Endothelial cell of hepatic sinusoid (primary cell): ENCODE results near the gene SLK.

Experiments
- in situ Hi-C: cut with HindIII; loops from 2 replicates; pipeline ENCODE4 v1.10.0; 2017; ENCODE audit warnings: low sequenced_read_pairs

Gene SLK

DNA sequence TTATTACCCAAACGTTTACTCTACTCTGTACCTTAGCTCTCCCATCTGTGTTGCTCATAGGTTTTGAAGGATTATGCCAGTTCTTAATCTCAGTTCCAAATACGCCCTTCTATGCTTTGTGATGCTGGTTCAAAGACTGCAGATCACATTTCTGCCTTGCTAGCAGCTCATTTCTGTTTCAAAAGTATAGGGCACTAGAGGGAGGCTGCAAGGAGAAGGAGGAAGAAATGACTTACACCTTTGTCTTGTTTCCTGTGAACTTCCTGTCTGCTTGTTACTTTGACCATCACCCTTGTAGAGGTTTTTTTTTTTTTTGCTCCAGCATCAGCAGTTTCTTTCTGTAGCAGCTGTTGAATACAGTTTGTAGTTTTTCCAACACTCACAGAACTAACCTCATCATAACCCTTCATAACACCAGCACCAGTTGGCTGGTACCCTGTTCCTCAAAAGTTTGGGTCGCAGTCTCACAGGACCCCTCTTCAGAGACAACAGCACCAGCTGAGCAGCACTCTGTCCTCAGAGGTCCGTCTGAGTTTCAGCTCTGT, 16.5 kb downstream of the SLK start:
- in situ Hi-C loops: no loop called here

DNA sequence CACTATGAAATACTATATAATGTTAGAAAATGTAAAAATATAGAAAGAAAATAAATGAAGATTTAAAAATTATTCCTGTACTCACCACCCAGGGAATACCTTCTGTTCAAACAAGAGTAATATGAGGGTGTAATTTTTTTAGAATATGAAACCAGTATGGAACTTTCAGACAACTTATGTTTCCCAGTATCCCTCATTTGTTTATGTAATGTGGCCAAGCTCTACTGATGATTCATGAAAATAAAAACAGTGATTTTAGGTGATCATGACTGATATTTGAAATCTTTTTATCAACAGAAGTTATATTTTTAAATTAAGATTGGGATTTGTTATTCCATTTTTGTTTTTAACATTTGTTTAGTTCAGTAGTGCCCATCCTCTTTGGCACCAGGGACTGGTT, 18.8 kb downstream of the SLK start:
- in situ Hi-C loops: no loop called here

DNA sequence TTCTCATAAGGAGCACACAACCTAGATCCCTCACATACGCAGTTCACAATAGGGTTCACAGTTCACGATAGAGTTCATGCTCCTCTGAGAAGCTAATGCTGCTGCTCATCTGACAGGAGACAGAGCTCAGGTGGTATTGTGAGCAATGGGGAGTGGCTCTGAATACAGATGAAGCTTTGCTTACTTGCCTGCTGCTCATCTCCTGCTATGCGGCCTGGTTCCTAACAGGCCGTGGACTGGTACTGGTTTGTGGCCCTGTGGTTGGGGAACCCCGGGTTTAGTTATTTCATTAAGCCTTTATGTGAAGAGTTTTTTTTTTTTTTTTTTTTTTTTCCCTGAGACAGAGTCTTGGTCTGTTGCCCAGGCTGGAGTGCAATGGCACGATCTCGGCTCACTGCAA, 19.4 kb downstream of the SLK start:
- in situ Hi-C loops: no loop called here

DNA sequence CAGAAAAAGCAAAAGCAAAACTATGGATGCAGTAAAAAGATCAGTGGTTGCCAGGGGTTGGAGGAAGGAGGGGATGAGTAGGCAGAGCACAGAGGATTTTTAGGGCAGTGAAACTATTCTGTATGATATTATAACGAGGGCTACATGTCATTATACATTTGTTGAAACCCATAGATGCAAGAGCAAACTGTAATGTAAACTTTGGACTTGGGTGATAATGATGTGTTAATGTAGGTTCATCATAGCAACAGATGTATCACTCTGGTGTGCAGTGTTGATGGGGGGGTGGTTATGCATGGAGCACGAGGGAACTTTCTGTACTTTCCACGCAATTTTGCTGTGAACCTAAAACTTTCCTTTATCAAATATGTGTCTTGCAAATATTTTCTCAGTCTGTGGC, 23.2 kb downstream of the SLK start:
- in situ Hi-C loops: no loop called here

DNA sequence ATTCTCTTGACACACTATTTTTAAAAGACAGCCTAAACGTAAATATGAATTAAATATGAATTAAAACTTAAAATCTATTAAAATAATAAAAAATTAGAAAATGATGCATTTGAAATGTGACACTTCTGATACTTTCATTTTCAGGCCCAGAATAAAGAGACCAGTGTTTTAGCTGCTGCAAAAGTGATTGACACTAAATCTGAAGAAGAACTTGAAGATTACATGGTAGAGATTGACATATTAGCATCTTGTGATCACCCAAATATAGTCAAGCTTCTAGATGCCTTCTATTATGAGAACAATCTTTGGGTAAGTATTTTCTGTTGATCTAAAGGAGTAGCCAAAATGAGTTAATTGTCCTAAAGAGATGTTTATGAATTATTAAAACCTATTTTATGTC, 23.6 kb downstream of the SLK start:
- in situ Hi-C loops: no loop called here

DNA sequence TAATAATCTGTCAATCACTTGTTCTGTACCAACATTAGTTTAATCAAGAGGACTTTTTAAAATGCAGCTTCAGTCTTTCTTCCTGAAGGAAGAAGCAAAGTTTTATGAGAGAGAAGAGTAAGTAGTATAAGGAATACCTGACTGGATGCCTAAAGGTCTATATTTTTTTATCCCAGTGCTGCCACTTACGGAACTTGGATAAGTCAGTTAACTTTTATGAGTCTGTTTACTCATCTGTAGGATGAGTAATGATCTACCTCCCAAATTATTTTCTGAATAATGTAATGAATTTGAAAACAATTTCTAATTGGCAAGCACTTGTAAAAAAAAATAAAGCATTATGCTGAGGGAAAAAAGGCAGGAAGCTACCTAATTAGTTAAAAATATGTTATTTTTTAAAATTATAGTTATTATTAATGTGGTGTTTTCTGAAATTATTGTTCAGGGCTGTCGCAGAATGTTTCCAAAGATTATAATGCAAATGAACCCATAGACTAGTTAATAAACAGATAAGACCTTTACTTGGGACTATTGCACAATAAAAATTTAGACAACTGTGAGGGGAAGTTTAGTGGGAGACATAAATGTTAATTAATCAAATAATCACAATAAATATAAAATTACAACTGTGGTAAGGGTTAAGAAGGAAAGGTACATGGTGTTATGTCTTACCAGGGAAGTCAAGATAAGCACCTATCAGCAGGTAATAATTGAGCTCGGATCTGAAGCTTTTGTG, 24.6 kb downstream of the SLK start:
- in situ Hi-C loops: no loop called here

DNA sequence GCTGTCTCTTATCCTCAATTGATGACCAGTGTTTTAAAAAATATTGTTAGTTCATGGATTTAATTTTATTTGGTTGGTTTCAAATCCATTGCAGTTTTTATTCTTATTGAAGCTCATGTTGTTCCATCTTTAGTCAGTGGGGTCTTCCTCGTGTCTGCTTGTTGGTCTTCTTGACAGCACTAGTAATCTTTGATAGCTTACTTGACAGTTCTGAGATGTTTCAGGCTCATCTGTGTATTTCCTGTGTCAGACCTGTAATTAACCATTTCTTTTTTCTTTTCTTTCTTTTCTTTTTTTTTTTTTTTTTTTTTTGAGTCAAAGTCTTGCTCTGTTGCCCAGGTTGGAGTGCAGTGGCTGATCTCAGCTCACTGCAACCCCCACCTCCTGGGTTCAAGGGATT, 28.2 kb downstream of the SLK start:
- in situ Hi-C loops: no loop called here

DNA sequence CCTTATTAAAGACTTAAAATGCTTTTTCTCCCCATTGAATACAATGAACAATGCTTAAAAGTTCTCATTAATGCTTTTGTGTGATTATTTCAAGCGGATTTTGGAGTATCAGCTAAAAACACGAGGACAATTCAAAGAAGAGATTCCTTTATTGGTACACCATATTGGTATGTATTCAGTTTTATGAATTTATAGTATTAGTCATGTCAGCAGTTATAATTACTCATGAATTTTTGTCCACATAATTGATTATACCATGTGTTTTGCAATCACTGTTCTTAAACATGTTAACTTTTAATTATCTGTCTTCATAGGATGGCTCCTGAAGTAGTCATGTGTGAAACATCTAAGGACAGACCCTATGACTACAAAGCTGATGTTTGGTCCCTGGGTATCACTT, 31.9 kb downstream of the SLK start:
- in situ Hi-C loops: no loop called here

DNA sequence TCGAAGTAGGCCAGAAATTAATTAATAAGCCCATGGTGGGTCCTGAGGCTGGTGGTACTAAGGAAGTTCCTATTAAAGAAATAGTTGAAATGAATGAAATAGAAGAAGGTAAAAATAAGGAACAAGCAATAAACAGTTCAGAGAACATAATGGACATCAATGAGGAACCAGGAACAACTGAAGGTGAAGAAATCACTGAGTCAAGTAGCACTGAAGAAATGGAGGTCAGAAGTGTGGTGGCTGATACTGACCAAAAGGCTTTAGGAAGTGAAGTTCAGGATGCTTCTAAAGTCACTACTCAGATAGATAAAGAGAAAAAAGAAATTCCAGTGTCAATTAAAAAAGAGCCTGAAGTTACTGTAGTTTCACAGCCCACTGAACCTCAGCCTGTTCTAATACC, 36.0 kb downstream of the SLK start:
- in situ Hi-C loops: no loop called here

DNA sequence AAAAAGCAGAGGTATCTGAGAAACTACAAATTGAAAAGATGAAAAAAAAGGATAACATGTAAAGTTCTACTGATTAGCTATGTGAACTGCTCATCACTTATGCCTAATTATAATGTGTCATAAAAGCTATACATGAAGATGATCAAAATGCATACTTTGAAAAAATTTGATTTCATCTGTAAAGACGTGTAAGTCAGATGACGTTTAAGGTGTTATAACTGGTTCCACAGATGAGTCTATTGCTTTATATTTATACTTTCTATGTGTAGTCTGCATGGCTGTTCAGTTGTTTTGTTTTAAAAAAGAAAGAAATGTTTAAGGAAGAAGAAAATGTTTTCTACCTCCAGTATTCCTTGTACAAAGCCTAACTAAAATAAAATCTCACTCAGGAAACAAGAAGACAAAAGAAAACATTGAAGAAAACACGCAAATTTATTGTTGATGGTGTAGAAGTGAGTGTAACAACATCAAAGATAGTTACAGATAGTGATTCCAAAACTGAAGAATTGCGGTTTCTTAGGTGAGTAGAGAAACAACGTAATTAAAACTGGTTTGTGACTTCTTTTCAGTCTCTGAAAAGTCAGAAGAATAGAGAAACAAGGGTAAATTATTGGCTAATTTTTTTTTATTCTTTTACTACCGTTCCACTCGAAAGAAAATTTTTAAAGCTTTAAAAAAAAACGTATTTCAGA, 38.4 kb downstream of the SLK start:
- in situ Hi-C loops: no loop called here

DNA sequence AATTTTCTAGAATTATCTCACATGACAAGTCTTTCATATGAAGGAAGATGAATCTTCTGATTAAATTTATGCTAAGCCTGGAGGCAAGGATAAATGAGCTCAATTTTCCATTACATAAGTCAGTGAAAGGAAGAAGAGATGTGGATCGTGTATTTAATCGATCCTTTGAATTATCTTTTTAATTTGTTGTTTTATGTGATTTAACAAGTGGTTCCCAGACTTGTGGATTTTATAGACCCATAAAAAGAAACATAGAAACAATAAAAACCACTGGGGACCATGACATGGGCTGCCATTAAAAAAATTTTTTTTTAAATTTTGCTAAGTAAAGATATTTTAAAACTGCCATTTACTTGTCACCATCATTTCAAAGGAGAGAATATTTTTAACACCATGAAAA, 45.0 kb downstream of the SLK start:
- in situ Hi-C loops: no loop called here

DNA sequence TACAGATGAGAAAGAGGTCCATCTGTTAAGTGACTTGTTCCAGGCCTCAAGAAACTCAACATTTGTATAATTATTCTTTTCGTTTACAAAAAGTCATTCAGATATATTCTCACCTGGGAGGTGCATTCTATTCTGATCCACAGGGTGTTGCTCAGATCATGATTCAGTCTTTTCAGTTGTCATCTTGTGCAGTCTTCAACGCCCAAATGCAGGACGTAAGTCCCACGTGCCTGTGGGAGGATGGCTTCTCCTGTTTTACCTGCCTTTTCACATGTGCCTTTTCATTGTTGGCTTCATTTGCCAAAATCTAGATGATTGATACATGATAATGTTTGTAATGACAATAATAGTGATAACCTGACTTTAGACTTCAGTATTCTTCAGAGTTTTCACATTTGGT, 46.5 kb downstream of the SLK start:
- in situ Hi-C loops: no loop called here

DNA sequence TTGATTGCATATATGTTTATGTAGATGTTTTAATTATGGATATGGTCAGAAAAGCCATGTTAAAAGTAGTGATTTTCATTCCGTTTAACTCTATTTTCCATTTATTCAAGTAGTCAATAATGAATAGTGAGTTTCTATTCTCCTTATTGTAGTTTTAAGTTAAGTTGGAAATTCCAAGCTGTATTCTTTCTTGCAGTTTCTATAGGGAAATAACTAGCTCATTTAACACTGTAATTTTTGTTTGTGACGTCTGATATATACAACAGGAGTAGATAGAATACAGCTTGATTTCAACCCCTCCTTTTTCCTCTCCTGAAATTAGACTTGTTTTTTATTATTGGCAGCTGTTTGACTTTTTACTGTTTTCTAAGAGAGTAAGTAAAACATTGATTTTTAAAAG, 47.2 kb downstream of the SLK start:
- in situ Hi-C loops: no loop called here

DNA sequence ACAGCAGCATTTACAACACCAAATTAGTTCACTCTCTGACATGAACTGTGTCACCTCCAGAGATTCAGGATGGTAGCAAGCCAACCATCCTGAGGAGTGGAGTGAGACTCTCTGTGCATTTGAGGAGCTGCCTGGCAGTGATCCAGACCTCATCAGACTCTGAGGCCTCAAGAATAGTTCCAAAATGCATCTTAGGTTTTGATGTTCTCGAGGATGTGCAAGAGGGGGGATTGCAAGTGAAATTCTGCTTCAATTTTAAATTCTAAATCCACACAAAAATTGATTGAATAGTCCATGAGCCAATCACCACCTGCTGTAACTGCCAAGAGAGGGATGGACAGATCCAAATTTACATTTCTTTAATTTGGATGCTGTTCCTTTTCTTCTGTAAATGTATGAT, 49.7 kb downstream of the SLK start:
- in situ Hi-C loops: no loop called here

DNA sequence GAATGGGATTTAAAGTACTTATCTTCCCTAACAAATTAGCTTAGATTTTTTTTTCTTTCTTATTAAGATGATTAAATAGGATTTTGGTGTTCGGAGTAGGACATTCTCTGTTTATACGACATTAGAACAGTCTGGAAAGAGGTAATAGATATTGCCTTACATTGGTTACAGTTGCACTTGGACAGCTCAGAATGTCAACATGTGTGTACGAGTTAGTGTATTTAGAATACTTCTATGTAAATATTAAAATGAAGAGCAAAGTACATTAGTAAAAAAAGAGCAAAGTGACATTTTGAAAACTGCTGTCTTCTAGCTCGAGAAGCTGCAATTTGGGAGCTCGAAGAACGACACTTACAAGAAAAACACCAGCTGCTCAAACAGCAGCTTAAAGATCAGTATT, 51.5 kb downstream of the SLK start:
- in situ Hi-C loops: no loop called here

DNA sequence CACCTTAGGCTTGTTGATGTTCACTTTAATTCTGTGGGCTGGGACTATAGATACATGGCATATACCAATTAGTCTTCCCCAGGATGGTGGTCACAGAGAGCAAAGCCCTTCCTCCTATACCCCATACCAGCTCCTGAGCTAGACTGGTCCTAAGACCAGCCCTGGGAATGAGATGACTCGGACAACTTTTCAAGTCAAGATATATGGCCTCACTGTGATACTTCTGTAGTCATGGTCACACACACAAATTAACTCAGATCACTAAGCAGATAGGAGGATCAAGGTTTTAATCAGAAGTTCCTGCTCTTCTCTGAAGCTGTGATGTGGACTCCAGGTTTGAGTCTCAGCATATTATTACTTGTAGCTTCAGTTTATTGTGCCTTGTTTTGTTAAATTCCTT, 53.1 kb downstream of the SLK start:
- in situ Hi-C loops: no loop called here

DNA sequence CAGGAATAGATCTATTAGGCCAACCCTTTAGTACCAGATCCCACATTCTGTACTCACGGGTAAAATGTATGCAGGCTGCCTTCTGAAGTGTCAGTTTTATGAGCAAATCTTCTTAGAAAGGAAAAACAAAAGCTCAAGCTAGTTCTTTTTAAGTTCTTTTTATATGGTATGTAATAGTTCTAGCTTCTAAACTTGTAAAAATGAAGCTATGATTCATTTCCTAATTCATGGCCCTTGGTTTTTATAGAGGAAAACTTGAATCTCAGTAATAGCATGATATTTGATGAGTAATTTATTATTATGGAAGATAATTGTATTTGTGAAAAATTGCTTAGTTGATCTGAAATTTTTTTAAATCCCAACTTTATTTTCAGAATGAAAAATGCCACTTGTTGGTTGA, 54.3 kb downstream of the SLK start:
- in situ Hi-C loops: no loop called here

DNA sequence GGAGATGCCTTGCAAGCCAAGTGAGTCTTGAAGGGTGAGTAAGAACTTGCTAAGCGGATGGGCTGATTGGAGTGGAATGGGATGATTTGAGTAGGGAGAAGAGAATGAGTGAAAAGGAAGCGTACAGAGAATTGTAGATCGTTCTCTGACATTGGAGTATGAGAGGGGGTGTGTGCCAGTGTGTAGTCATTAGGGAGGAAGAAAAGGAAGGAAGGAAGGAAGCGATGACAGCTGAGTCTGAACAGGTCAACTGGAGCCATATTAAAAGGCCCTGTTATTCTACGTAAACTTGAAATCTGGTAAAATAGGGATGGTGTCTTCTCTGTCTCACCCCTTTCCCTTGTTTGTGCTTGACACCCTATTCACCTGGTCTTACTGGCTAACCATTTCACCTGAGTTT, 55.1 kb downstream of the SLK start:
- in situ Hi-C loops: no loop called here

DNA sequence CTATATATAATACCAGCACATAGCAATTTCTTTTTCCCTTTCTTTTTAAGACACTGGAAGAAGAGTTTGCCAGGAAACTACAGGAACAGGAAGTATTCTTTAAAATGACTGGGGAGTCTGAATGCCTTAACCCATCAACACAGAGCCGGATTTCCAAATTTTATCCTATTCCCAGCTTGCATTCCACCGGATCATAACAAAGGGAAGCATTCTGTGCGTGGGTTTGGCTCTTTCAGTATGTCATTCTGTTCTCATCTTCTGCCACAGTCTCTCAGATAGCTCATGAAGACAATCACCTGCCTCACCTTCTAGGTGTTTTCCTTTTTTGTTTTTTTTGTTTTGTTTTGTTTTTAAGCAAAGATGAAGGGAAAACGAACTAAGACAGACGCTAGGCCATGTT, 58.6 kb downstream of the SLK start:
- in situ Hi-C loops: no loop called here

DNA sequence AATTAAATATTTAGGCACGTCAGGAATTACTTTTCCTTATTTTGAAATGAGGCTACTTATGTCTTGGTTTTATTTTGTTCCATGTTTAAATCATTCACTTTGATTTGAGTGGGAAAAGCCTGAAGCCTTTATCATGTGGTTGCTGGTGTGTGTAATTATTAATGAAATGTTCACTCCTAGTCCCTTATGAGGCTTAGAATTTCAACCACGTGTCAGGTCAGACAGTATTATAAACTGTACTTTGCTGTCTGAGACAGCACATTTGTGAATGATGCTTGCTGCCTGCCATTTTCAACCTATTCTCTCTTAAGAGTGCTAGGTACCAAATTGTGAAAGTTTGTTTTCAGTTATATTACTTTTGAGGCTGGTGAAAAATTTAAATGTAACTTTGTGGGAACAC, 59.8 kb downstream of the SLK start:
- in situ Hi-C loops: no loop called here

DNA sequence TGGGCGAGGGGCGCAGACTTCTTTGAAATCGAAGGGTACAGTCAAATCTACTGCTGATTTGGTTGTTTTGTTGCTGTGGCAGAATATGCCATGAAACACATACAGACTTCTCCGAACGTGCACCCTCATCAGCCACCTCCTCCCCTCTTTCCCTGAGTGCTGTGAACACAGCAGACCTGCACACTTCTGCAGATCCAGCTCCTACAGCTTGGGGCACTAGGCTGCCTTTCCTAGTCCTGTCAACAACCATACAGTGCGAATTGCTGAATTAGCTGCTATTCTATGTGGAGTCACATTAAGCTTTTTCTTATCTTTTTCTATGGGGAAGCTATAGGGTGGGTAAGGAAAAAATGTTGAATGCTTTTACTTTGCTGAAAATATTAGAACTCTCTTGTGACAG, 61.2 kb downstream of the SLK start:
- in situ Hi-C loops: no loop called here

DNA sequence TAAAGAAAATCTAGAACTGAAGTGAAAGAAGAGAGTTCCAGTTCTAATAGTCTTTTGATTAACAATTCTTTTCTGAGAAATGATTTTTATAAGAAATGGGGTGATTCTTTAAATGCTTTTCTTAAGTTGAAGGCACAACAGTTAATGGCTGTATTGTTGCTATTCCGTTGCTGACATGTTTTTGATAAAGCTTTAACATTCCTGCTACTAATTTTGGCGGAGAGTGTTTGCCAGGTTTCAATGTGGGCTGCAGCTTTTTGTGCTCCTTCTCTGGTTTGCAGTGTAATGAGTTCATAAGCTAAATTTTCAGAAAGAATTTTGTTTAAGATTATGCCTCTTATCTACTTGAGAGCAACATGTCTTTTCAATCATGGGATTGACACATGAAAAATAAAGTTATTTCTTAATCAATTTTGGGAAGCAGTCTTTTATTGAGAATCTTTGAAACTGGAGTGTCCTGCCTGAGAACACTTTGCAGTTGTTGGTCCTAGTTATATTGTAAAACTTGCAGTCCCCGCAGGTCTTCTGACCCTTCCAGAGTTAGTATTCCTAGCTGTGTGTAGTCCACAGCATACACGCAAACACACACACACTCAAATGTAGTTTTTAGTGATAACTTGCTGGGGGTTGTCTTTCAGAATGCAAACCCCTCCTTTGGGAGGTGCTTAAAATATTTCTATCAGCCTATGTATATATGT, 62.0 kb downstream of the SLK start:
- in situ Hi-C loops: no loop called here
